ENCODE results near the gene CWH43.
"Not testable (repeated sequence)": the region's sequence is repeated elsewhere in the genome, so short reads cannot be mapped to it uniquely, and the experiment has no call there.

Gene CWH43

DNA sequence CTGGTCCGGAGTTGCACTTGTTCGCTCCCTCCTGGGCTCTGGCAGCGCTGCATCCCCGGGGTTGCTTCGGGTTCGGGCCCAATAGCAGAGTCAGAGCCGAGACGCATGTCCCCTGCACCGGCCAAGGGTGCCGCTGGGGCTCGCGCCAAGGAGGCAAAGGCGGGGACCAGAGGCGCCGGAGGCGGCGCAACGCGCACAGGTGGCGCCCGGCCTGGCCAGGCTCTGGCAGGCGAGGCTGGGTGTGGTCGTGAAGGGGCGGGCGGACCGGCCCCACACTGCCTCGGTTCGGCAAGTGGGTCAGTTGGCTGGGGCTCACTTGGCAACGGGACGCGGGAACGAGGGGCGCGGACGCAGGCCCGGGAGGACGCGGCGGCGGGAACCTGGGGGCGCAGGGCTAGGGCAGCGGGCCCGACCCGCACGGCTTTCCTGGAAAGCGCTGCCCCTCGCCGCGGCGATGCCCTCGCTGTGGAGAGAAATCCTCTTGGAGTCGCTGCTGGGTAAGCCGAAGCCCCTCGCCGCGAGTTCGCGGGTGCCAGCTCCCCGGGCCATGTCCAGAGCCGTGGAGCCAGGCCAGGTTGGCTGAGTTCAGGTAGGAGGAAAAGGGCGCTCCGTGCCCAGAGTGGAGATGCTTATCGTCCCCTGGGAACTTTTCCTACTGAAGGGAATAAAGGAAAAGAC is at the start of gene CWH43:
Gene CWH43 (plus strand): TSS at position 300 of the 678 bp plus-strand sequence. CDS start 155 bp downstream, at position 455.
- DNase-seq = no peak

DNA sequence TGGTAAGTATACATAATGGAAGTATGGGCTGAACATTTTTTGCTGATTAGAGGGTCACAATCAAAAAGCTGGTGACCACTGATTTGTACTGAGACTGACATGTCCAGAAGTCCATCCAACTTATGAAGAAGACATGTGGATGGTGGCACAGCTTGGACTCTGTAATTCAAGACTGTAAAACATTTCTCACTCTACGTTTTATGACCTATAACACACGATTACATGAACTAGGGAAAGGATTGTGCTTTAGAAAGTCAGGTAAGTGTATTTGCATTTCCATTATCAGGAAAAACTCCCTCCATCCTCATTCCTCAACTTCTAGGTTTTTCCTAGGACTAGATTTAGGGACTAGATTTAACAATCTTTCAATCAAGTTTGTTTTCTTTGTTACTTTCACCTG is 49.0 kb upstream of the CWH43 start:
- DNase-seq = no peak

DNA sequence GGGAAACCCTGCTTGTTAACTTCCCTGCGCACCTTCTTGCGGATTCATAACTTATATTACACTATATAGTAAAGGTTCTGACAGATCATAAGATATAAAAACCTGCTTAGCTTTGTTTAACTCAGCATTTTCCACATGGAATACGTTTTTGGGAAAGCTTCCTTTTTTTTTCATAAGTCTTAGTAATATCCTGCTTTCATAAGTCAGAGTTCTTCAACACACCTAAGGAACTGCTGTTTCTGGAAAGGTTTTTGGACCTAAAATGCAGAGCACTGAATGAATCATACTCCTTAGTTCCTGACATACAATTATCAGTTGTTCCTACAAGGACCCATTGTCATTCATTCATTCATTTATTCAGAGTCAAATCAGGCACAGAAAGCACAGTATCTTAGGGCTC is 47.2 kb upstream of the CWH43 start:
- DNase-seq = no peak

DNA sequence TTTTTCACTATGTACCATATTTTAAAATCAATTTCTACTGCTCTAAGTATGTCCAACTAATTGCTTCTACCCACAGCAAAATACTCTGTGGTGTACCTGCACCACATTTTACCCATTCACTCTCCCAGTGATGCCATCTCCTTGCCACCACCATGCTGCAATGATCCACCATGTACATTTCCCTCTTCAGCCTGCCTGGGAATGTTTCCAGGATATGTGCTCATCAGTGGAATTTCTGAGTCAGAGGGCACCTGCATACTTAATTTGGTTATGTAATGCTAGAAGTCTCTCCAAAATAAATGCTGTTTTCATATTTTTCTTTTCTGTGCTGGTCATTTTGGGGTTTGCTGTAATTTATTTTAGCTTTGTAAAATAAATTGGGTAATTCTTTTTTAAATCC is 46.3 kb upstream of the CWH43 start:
- no peak for DNase-seq

DNA sequence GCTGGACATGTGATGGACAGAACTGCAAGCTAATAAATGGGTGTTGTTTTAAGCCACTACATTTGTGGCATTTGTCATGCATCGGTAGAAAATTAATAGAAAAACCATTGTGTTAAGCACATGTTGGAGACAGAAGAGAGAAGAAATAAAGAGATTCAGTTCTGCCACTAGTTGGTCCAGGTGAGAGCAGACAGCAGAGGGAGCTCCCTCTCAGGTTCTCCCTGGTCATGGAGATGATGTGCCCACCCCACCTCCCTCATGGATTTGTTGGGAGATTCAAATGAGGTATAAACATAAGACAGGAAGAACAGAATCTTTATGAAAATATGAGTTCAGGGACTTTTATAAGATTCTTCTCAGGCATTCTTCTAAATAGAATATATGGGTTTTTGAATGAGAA is 42.7 kb upstream of the CWH43 start:
- no peak for DNase-seq

DNA sequence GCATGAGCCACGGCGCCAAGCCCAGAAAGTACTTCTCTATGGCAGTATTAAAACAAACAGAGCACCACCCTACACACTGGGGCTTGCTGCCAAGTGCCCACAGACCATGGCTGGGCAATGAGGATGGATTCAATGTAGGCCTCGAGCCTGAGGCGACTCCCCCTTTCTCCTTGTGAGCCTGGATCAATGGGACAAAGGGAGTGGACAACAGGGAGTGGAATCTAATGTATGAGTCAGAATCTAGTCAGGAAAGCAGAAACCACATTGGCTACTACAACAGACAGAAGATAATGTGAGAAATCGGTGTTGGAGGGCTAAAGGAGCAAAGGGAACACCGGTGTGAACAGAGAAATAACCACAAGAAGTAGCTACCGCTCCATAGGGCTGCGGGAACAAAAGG is 41.8 kb upstream of the CWH43 start:
- no peak for DNase-seq

DNA sequence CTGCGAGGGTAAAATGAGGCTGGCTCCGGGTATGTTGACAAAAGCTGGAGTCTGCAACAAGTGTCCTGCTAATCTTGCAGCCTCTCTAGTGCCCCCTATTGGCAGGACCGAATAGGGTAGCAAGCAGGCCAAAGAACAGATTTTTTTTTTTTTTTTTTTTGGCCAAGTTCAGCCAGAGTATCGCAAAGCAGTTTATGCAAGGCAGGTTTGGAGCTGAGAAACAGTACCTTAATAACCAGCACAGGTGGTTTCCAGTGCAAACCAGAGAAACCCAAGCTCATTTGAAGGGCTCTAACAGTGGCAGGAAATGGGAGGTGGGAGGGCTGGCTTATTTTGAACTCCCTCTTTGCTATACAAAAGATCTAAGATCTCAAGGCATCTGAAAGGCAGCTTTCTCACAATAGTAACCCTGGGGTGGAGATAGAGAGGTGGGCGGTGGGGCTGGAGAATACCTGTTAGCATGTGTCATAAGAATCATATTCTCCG is 41.3 kb upstream of the CWH43 start:
- no peak for DNase-seq

DNA sequence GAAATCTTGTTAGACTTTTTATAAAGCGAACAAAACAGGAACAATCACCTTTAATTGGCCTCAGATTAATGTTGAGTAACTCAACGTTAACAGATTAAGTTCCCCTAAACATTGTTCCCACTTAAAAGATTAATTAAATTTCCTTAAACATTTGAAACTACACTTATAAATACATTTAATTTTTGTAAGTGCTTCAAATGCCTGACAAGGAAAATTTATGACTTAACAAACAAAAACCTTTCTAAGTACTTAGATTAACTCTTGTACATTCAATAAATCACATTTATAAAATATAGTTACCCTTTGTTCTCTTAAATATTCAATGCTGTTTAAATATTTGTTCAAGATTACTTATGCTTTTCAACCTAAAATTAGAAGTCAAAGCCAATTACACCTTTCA is 40.1 kb upstream of the CWH43 start:
- DNase-seq = no peak

DNA sequence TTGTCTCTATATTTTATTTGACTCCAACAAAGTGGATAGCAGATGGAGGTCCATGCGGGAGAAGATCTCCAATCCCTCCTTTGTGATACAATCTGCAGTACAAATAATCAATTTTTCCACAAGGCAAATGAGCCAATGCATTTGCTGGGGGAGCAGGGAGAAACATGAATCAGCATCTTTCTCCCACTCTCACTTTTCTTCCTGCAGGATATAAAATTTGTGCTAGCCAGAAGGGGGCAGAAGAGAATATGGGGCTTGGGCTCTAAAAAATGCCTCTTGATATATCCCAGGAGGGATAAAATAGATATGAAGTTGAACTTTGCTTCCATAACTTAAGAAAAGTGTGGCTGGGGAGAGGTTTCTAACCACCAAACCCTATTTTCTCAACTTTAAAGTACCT is 38.3 kb upstream of the CWH43 start:
- DNase-seq = no peak

DNA sequence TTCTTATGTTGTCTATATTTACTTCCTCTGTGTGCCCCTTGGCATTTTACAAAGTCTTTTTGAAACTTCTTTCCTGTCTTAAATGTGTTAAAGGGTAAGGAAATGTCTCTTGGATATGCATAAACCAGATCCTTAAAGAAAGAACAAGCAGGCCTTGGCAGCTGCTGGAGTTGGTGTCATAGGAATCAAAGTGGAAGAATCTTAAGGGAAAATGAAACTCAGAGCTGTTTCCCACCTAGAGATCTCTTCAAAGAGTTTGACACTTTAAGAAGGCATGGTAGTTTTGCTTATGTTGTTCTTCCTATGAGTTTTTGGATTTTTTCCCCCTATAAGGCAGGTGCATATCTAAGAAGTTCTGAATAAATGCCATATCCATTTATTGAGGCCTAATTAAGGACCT is 37.0 kb upstream of the CWH43 start:
- no peak for DNase-seq

DNA sequence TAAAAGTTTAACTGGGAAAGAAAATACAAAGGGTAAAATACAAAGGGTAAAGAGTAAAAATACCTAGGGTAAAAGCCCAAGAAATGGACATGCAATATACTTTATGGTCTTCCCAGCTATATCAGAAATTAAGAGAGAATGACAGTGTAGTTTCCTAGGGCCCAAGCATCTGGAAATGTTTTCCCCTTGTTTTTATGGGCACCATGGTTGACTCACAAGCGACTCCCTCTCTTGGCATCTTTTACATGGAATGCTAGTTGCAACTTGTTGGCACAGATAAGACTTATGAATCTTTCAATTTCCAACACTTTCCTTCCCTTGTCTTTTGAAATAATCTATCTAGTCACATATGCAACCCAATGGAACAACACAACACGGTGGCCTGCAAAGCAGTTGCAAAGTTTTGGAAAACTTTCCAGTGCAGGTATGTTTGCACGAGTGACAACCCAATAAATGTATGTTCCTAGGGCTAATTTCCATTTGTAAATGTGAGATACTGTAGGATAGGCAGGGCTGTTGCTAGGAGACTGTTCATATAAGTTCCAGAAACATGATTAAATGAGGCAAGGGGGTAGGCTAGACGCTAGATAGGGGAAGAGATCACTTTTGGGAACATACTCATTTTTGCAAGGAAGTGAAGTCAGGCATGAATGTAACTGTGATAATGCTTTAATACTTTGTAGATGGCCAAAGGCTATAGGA is 36.4 kb upstream of the CWH43 start:
- DNase-seq = no peak

DNA sequence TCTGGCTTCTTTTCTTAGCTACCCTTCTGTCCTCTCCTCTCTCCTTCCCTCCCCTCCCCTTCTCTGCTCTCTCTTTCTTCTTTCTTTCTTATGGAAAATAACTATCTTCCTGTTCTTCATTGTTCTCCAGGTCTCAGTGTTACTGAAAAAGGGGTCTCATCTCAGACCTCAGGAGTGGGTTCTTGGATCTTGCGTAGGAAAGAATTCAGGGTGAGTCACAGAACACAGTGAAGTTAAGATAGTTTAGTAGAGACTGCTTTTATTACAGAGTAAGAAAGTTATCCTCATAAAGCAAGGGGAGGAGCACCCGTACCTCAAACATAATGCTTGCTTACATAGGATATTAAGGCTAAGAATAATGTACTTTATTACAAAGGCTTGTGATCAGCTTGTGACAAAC is 31.8 kb upstream of the CWH43 start:
- DNase-seq = no peak

DNA sequence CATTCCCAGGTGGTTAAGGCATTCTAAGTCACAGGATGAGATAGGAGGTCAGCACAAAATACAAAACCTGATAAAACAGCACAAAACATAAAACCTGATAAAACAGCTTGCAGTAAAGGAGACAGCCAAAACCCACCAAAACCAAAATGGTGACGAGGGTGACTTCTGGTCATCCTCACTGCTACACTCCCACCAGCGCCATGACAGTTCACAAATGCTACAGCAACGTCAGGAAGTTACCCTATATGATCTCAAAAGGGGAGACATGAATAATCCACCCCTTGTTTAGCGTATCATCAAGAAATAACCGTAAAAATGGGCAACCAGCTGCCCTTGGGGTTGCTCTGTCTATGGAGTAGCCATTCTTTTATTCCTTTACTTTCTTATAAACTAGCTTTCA is 28.7 kb upstream of the CWH43 start:
- not testable (repeated sequence) for DNase-seq

DNA sequence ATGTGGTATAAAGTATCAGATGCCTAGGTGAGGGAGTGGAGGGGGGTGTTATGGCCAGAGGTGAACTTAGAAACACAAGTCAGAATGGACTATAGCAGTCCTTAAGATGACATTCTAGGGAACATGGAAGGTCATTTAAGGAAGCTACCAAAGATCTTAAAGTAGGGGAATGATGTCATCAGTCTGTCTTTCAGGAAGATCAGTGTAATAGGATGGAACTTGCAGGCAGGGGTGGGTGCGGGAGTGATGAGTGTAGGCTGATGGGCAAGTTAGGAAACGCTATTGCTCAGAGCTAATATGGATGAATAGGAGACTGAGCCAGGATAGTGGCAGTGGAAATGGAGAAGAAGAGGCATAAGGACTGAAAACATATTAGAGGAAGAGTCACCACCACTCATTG is 27.5 kb upstream of the CWH43 start:
- DNase-seq = no peak

DNA sequence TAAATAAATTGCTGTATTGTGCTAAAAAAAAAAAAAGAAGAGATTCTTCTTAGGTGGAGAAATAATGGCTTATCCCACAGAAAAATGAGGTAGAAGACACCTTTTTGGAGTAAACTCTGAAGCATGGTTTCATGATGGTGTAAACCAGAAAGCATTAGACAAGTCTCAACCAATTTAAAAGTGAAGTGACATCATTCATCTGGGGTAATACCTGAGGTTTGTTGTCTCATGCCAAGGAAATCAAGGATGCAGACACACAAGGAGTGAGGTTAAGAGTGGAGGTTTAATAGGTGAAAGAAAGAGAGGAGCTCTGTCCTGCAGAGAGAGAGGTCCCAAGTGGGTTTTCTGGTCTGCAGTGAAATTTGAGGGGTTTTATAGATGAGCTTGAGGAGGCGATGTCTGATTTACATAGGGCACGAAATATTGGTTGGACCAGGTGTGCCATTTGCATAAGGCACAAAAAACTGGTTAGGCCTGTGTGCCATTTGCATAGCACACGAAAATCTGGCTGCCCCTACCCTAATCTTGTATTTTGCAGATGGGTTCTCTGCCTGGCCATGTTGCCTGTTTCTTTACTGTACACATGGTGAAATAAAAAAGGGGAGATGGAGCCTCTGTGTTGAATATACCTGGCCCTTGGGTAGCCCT is 25.0 kb upstream of the CWH43 start:
- no peak for DNase-seq

DNA sequence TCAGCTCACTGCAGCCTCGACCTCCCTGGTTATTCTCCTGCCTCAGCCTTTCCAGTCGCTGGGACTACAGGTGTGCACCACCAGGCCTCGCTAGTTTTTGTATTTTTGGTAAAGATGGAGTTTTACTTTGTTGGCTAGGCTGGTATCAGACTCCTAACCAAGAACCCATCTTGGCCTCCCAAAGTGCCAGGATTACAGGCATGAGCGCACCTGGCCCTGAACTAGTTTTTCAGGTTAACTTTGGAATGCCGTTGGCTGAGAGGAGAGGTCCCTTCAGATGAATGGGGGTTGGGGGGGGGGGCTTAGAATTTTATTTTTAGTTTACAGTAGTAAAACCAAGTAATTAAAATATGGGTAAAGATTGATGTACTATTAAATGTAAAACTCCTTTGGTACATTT is 23.4 kb upstream of the CWH43 start:
- DNase-seq = no peak

DNA sequence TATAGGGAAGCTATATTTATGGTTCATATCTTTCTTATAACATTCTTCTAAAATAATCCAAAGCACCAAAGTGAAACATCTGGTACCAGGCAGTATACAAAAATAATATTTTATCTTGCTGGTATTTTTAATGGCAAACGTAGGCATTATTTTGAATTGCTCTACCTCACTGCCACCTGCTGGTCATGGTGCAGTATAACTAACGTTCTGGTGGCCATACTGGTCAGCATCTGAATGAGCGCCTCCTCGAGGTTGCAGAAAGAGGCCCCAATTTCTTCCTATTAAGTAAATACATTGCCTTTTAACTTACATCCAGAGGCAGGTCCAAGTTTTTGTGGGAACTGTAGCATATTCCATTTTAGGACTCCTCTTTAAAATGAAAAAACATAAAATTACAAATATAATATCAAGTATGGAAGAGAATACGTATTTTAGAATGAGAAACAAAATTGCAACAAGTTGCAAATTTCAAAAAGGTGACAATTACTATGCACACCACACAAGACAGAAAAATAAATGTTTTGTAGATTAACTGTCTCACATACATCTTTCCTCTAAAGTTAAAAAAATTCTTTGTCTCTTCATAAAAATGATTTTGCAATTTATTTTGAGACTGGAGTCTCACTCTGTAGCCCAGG is 22.9 kb upstream of the CWH43 start:
- peak; percentile 56 for DNase-seq

DNA sequence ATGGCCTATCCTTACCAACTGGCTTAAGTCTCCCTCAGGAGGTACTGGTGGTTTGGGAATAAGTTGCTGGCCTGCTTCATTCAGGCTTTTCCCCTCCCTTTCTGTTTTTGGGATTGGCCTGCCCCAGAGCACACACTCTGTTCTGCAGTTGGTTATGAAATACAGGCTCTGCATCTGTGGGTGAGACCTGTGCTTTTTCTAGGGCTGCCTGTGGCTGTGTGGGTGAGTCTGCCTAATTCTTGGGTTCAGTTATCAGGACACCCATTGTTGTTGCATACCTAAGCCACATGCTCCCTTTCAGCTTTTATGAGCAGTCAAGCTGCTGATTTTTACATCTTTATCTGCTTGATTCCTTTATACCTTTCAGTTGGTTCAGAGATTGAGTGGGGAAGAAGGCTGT is 19.0 kb upstream of the CWH43 start:
- no peak for DNase-seq

DNA sequence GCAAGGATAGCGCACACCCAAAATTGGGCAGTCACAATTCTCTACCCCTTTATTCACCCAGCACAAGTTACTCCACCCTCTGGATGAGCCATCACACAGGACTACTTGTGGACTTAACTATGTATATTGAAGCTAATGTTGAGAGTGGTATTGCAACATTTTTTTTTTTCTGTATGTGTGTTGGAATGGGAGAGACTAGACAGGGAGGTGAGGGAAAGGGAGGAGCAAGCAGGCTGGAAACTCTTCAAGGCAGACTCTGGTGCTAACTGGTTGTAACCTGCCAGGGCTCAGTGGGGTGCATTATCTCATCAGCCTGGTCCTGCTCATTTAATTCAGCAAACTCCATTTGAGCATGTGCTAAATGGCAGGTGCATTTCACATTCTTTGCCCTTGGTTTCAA is 18.4 kb upstream of the CWH43 start:
- DNase-seq = no peak

DNA sequence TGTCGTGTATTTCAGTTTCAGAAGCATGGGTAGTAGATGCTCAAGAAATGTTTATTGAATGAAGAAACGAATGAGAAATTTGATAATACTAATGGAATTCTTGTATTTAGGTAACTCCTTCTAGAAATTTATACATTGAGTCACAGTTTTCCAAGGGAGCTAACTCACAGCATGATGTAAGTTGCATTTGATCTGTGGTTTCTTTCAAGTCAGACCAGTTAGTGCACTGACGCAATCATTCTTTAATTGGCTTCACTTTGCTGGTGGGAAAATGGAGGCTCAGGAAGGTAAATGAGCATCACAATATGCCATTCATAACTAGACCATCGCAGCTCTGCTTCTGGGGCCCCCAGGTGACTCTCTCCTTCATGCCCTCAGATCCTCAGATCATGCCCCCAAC is 17.3 kb upstream of the CWH43 start:
- no peak for DNase-seq

DNA sequence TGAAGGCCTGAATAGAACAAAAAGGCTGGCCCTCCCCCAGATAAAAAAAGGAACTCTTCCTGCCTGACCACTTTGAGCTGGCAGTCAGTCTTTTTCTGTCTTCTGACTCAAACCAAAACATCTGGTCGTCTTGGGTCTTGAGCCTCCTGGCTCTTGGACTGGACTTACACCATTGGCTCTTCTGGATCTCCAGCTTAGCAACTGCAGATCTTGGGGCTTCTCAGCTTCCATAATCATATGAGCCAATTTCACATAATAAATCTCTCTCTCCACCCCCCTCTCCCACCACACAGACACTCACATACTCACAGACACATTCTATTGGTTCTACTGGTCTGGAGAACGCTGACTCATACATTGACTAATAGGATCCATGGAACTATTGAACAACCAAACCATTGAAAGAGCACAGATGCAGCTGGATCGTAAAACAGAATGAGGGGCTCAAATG is 15.6 kb upstream of the CWH43 start:
- no peak for DNase-seq

DNA sequence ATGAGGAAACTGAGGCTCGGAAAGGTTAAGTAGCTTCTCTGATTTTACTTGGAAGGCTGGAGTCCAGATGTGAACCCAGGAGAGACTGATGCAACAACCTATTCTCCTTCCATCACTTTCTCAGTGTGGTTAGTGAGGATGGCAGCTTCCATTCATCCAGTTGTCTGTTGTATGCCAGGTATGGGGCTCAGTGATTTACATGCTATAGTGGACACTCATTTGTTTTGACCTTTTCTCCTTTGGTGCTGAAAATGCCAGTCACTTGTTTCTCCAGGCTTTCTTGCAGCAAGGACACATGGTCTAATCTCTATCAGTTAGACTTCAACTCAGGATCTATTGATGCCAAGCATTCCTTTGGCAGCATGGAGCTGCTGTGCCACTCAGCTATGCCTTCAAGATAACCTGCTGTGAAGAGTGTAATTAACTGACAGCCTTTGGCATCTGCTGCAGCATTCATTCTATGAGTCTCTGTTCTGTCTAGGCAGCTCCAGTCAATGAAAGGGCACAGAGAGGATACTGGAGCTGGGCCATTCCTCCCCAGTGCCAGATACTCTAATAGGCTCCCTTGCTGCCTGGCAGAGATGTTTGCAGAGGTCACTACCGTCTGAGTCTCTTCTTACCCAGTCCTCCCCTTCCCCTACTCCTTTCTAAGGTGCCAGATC is 11.0 kb upstream of the CWH43 start:
- no peak for DNase-seq

DNA sequence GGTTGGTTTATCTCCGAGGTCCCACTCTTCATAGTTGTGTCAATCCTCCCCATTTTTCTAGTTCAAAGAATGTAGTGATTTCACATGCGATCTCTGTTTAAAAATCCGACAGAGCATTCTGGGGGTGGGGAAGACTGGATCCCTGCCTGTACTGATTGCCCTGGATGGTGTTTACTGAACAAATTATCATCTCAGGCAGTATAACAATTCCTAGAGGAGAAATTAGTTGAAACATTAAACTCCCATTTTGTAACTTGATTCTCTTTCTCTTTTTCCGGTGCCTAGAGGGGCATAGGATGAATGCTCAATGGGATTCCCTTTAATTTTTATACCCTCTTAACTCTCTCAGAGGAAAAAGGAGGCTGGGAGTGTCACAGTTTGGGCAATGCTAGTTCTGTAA is 10.0 kb upstream of the CWH43 start:
- DNase-seq = no peak
